IMR-90 (cell line): ENCODE data around the gene RALGAPA2. TPM values are rescaled to one million over a fixed set of nuclear protein-coding genes. Genes with fewer than 3 reads are reported as not detected.

Source experiments
- ATAC-seq: fragments of 200-7000 bp; cut with Tn5 transposase; 2 replicates; pipeline ENCODE4 v1.9.1; 2020; ENCODE audit warnings: low read depth, mild to moderate bottlenecking, moderate library complexity
- BruUV-seq: library from RNA; stranded (reverse); fragments of 400-500 nt; replicated peaks from 2 replicates; lab custom pipeline; 2021; lab: Mats Ljungman, UMichigan
- CTCF ChIA-PET: fragments of 300-600 bp; formaldehyde crosslinking; extraction: SDS; loops from one replicate; lab custom pipeline; 2021; ENCODE audit warnings: antibody characterized with exemption; lab: Yijun Ruan, JAX
- POLR2A ChIA-PET: fragments of 300-600 bp; sonication (Branson Sonifier 250); formaldehyde crosslinking; loops from one replicate; lab custom pipeline; 2022; ENCODE audit warnings: antibody characterized with exemption; ENCODE audit not compliant: unreplicated experiment; lab: Charles Lee
- DNase-seq: peaks from one replicate; pipeline ENCODE4 v3.0.0; 2013
- H2AFZ ChIP-seq: replicated peaks from 2 replicates; pipeline ENCODE3; 2013; ENCODE audit warnings: low read length, mild to moderate bottlenecking; ENCODE audit not compliant: poor library complexity
- H2AK5ac ChIP-seq: 2 replicates; pipeline ENCODE4 v1.6.1; 2013; ENCODE audit warnings: low read depth, low read length, inconsistent platforms
- H2AK9ac ChIP-seq: replicated peaks from 2 replicates; pipeline ENCODE3; 2013; ENCODE audit warnings: mild to moderate bottlenecking, low read depth, low read length, moderate library complexity; ENCODE audit not compliant: poor library complexity
- H2BK120ac ChIP-seq: 2 replicates; pipeline ENCODE4 v1.6.1; 2013; ENCODE audit warnings: low read depth, low read length, inconsistent platforms
- H2BK15ac ChIP-seq: 3 replicates; pipeline ENCODE4 v1.6.1; 2013; ENCODE audit warnings: low read depth, low read length, inconsistent platforms
- H2BK20ac ChIP-seq: 2 replicates; pipeline ENCODE4 v1.6.1; 2013; ENCODE audit warnings: low read depth, mild to moderate bottlenecking, inconsistent platforms, low read length, moderate library complexity
- H2BK5ac ChIP-seq: 2 replicates; pipeline ENCODE4 v1.6.1; 2013; ENCODE audit warnings: mild to moderate bottlenecking, low read depth, low read length, inconsistent platforms; ENCODE audit not compliant: poor library complexity, severe bottlenecking
- H3K14ac ChIP-seq: replicated peaks from 2 replicates; pipeline ENCODE4 v1.6.1; 2013; ENCODE audit warnings: low read depth, low read length, inconsistent platforms
- H3K18ac ChIP-seq: 2 replicates; pipeline ENCODE4 v1.6.1; 2013; ENCODE audit warnings: low read depth, low read length, control low read depth
- H3K23ac ChIP-seq: 2 replicates; pipeline ENCODE4 v1.6.1; 2013; ENCODE audit warnings: low read depth, low read length, inconsistent platforms
- H3K27ac ChIP-seq: 2 replicates; pipeline ENCODE4 v1.5.1; 2013; ENCODE audit warnings: mild to moderate bottlenecking, control low read depth, low read length; ENCODE audit not compliant: insufficient read depth
- H3K27me3 ChIP-seq: 2 replicates; pipeline ENCODE4 v1.6.1; 2013; ENCODE audit warnings: low read length; ENCODE audit not compliant: control insufficient read depth, insufficient read depth
- H3K36me3 ChIP-seq: 2 replicates; pipeline ENCODE4 v1.6.1; 2013; ENCODE audit warnings: low read length, mixed read lengths; ENCODE audit not compliant: control insufficient read depth, insufficient read depth
- H3K4ac ChIP-seq: 2 replicates; pipeline ENCODE4 v1.6.1; 2013; ENCODE audit warnings: low read depth, low read length, inconsistent platforms
- H3K4me1 ChIP-seq: 2 replicates; pipeline ENCODE4 v1.6.1; 2013; ENCODE audit warnings: low read length, mixed read lengths; ENCODE audit not compliant: control insufficient read depth, insufficient read depth
- H3K4me2 ChIP-seq: 2 replicates; pipeline ENCODE4 v1.6.1; 2013; ENCODE audit warnings: low read depth, mild to moderate bottlenecking, control low read depth, low read length, moderate library complexity
- H3K4me3 ChIP-seq: 2 replicates; pipeline ENCODE4 v1.5.1; 2013; ENCODE audit warnings: low read depth, mild to moderate bottlenecking, control low read depth, low read length, moderate library complexity; ENCODE audit not compliant: insufficient read depth
- H3K56ac ChIP-seq: 2 replicates; pipeline ENCODE4 v1.6.1; 2013; ENCODE audit warnings: low read length, inconsistent platforms; ENCODE audit not compliant: insufficient read depth; ENCODE audit errors: extremely low read depth
- H3K79me1 ChIP-seq, 2 experiments: 2 replicates each; pipeline ENCODE4 v1.6.1; 2013; ENCODE audit warnings: low read length in 2 of 2, inconsistent platforms in 1 of 2, low read depth in 1 of 2
- H3K9ac ChIP-seq: 2 replicates; pipeline ENCODE4 v1.6.1; 2013; ENCODE audit warnings: low read depth, low read length, control low read depth
- H3K9me1 ChIP-seq: 2 replicates; pipeline ENCODE4 v1.6.1; 2013; ENCODE audit warnings: low read length, inconsistent platforms; ENCODE audit not compliant: insufficient read depth
- H3K9me3 ChIP-seq: 2 replicates; pipeline ENCODE4 v1.6.1; 2013; ENCODE audit warnings: low read length; ENCODE audit not compliant: control insufficient read depth, insufficient read depth
- H4K20me1 ChIP-seq: 2 replicates; pipeline ENCODE4 v1.6.1; 2013; ENCODE audit warnings: low read length, inconsistent platforms; ENCODE audit not compliant: insufficient read depth
- H4K5ac ChIP-seq: 2 replicates; pipeline ENCODE4 v1.6.1; 2013; ENCODE audit warnings: mild to moderate bottlenecking, low read depth, low read length, control low read depth
- H4K8ac ChIP-seq, 2 experiments: 2 replicates each; pipeline ENCODE4 v1.6.1; 2013; ENCODE audit warnings: low read depth in 2 of 2, low read length in 2 of 2, control low read depth in 1 of 2, inconsistent platforms in 1 of 2
- H4K91ac ChIP-seq: 2 replicates; pipeline ENCODE4 v1.6.1; 2013; ENCODE audit warnings: low read depth, low read length, inconsistent platforms; ENCODE audit not compliant: insufficient read depth
- BHLHE40 ChIP-seq: fragments of 150-350 bp; IDR thresholded peaks from 2 replicates; pipeline ENCODE4 v1.6.1; 2016; ENCODE audit warnings: mild to moderate bottlenecking, low read depth, low read length
- CEBPB ChIP-seq: IDR thresholded peaks from 2 replicates; pipeline ENCODE4 v1.6.1; 2012; ENCODE audit warnings: low read depth, low read length, improper control_type of control experiment
- CHD1 ChIP-seq: IDR thresholded peaks from 2 replicates; pipeline ENCODE4 v1.6.1; 2012; ENCODE audit warnings: low read depth, low read length, improper control_type of control experiment
- CTCF ChIP-seq: conservative IDR thresholded peaks from 2 replicates; pipeline ENCODE4 v1.5.1; 2012; ENCODE audit warnings: mild to moderate bottlenecking, low read depth, low read length, improper control_type of control experiment
- ELK1 ChIP-seq: fragments of 150-350 bp; IDR thresholded peaks from 2 replicates; pipeline ENCODE4 v1.6.1; 2016; ENCODE audit warnings: low read depth, mild to moderate bottlenecking, low read length, moderate library complexity, borderline replicate concordance
- FOS ChIP-seq: fragments of 150-350 bp; IDR thresholded peaks from 2 replicates; pipeline ENCODE4 v1.6.1; 2016; ENCODE audit warnings: low read depth, low read length
- MAFK ChIP-seq: IDR thresholded peaks from 2 replicates; pipeline ENCODE4 v1.6.1; 2012; ENCODE audit warnings: low read depth, low read length, improper control_type of control experiment
- MAZ ChIP-seq: IDR thresholded peaks from 2 replicates; pipeline ENCODE4 v1.6.1; 2012; ENCODE audit warnings: low read depth, mild to moderate bottlenecking, low read length, improper control_type of control experiment, moderate library complexity, borderline replicate concordance
- MXI1 ChIP-seq: IDR thresholded peaks from 2 replicates; pipeline ENCODE4 v1.6.1; 2012; ENCODE audit warnings: low read depth, mild to moderate bottlenecking, low read length, moderate library complexity, borderline replicate concordance
- NFE2L2 ChIP-seq: fragments of 150-350 bp; IDR thresholded peaks from 2 replicates; pipeline ENCODE4 v1.6.1; 2016; ENCODE audit warnings: low read depth, mild to moderate bottlenecking, low read length
- POLR2A ChIP-seq: IDR thresholded peaks from 2 replicates; pipeline ENCODE4 v1.6.1; 2012; ENCODE audit warnings: mild to moderate bottlenecking, low read depth, low read length
- RAD21 ChIP-seq: IDR thresholded peaks from 2 replicates; pipeline ENCODE4 v1.6.1; 2012; ENCODE audit warnings: low read length, improper control_type of control experiment
- RCOR1 ChIP-seq: IDR thresholded peaks from 2 replicates; pipeline ENCODE4 v1.6.1; 2012; ENCODE audit warnings: mild to moderate bottlenecking, low read length, improper control_type of control experiment; ENCODE audit not compliant: insufficient replicate concordance
- RFX5 ChIP-seq: IDR thresholded peaks from 2 replicates; pipeline ENCODE4 v1.8.0; 2012; ENCODE audit warnings: low read depth, mild to moderate bottlenecking, low read length, moderate library complexity
- SMC3 ChIP-seq: fragments of 150-350 bp; IDR thresholded peaks from 2 replicates; pipeline ENCODE4 v1.6.1; 2016; ENCODE audit warnings: low read depth, mild to moderate bottlenecking, antibody characterized with exemption, low read length, moderate library complexity
- USF2 ChIP-seq: fragments of 150-350 bp; IDR thresholded peaks from 2 replicates; pipeline ENCODE4 v1.6.1; 2017; ENCODE audit warnings: mild to moderate bottlenecking, antibody characterized with exemption, low read length, low read depth
- WGBS, 2 experiments: methylation state at CpG; one replicate each; pipeline versions ENCODE4 v1.1.5 to v1.1.7; 2013; ENCODE audit warnings: missing lambda C conversion rate in 2 of 2; ENCODE audit not compliant: insufficient read length in 1 of 2; ENCODE audit errors: extremely low coverage in 2 of 2; 5-methylcytosine and 5-hydroxymethylcytosine counted together
- dilution Hi-C: fragments of 300-500 bp; cut with HindIII; formaldehyde crosslinking; loops from one replicate; pipeline ENCODE4 v1.14.3; 2018; ENCODE audit warnings: low sequenced_read_pairs; ENCODE audit not compliant: unreplicated experiment
- in situ Hi-C: fragments of 300-500 bp; cut with MboI; formaldehyde crosslinking; loops from 3 replicates; pipeline ENCODE4 v1.14.3; 2019; ENCODE audit warnings: low sequenced_read_pairs, inconsistent platforms, mixed read lengths
- intact Hi-C: fragments of 100-400 bp; cut with micrococcal nuclease; formaldehyde crosslinking; loops from 2 replicates; pipeline ENCODE4 v1.10.0; 2022
- polyA plus RNA-seq, 3 experiments: library from polyadenylated mRNA; depleted of rRNA; stranded (reverse); fragments of >200 nt; gene quantifications; 2 replicates each; pipeline ENCODE4 v1.2.3, GENCODE V29; 2012; ENCODE audit warnings: low replicate concordance in 1 of 3
- total RNA-seq: library from RNA; depleted of rRNA; stranded (reverse); fragments of >200 nt; gene quantifications from 2 replicates; pipeline ENCODE4 v1.2.3, GENCODE V29; 2012

RALGAPA2 gene
- total and polyA plus RNA-seq, 2 of the 4 experiments (the other 2 are of a cell fraction), result 1.3 to 3.9 TPM

- Histone ChIP-seq H2BK5ac (no peak overlapping the region), H3K4ac (no peak overlapping the region), H4K20me1 (no peaks in the 10 kb centered on the region), H2AK5ac (no peak overlapping the region), H3K36me3 (no peaks in the 10 kb centered on the region), H4K5ac (no peak overlapping the region), H3K4me2 (no peak overlapping the region), H3K4me1 (no peaks in the 10 kb centered on the region), H3K79me1 (no peaks in the 10 kb centered on the region), H3K4me3 (no peak overlapping the region), H3K27ac (no peak overlapping the region), H2AFZ (no peak overlapping the region), H3K18ac (no peak overlapping the region), H2BK120ac (no peak overlapping the region), H2AK9ac (no peak overlapping the region), H2BK15ac (no peak overlapping the region), H4K91ac (no peak overlapping the region), H3K14ac (no peak overlapping the region), H2BK20ac (no peak overlapping the region), H3K27me3 (no peaks in the 10 kb centered on the region; the same call in none of the 2 replicates), H3K9me3 (no peaks in the 10 kb centered on the region), H3K9me1 (no peaks in the 10 kb centered on the region; the same call in 1 of the 2 replicates), H3K9ac (no peak overlapping the region), H3K23ac (no peak overlapping the region), H4K8ac (no peak overlapping the region), H3K56ac (no peak overlapping the region)
- WGBS, 2 experiments, result no CpG with 5 or more reads among the region's 5 CpGs
- TF ChIP-seq NFE2L2 (no peak), MAFK (no peak), RFX5 (no peak), POLR2A (no peak), RCOR1 (no peak), SMC3 (no peak), USF2 (no peak), CTCF (no peak), ELK1 (no peak), FOS (no peak), MXI1 (no peak), CEBPB (no peak), MAZ (no peak), BHLHE40 (no peak), CHD1 (no peak), RAD21 (no peak)
- dilution Hi-C loops, result no loop called here
- CTCF ChIA-PET, result no interaction called here
- POLR2A ChIA-PET, result no interaction called here
- in situ Hi-C loops, result no loop called here
- DNase-seq (no peak), ATAC-seq (no peak)
- BruUV-seq, result no TSS peak
- intact Hi-C loops, result no loop called here
Measured at GRCh38 chr20:20404633-20405032, 307.8 kb downstream of the RALGAPA2 start.
